B cell (primary cell): Measurements from ENCODE around the gene KMT2C. TPM values are rescaled to one million over a fixed set of nuclear protein-coding genes. Genes with fewer than 3 reads are reported as not detected.
"Not testable (repeated sequence)": the region's sequence is repeated elsewhere in the genome, so short reads cannot be mapped to it uniquely, and the experiment has no call there.

Experiments used
- ATAC-seq: fragments of 200-7000 bp; cut with Tn5 transposase; one replicate; pipeline ENCODE4 v1.10.0; 2021; ENCODE audit warnings: low read depth, mild to moderate bottlenecking, moderate number of reproducible peaks, moderate library complexity
- CTCF ChIA-PET: fragments of 350-600 bp; sonication (Branson Sonifier 250); formaldehyde crosslinking; loops from one replicate; lab custom pipeline; 2021; ENCODE audit warnings: antibody characterized with exemption, inconsistent platforms; lab: Charles Lee
- POLR2A ChIA-PET: fragments of 350-600 bp; sonication (Branson Sonifier 250); formaldehyde crosslinking; loops from one replicate; lab custom pipeline; 2021; ENCODE audit warnings: antibody characterized with exemption; lab: Charles Lee
- DNase-seq: peaks from one replicate; pipeline ENCODE4 v3.0.0; 2013
- H2AFZ ChIP-seq: 2 replicates; pipeline ENCODE4 v1.6.1; 2012; ENCODE audit warnings: mild to moderate bottlenecking, low read depth, low read length; ENCODE audit not compliant: insufficient read depth, poor library complexity, severe bottlenecking
- H3K27ac ChIP-seq, 2 donors: 1 replicate in 1 of 2; 2 replicates in 1 of 2; pipeline ENCODE4 v1.5.1; 2012 to 2013; ENCODE audit warnings: low read length in 2 of 2, mild to moderate bottlenecking in 2 of 2, moderate library complexity in 1 of 2
- H3K27me3 ChIP-seq, 4 experiments: fragments of 200-600 bp in 1 of 4; sonication (generic) in 1 of 4; replicated peaks in 1 of 4; 1 replicate in 2 of 4; 2 replicates in 2 of 4; pipeline versions ENCODE4 v1.6.1 to v1.7.0; 2013 to 2016; ENCODE audit warnings: low read length in 3 of 4, mild to moderate bottlenecking in 2 of 4, mixed read lengths in 1 of 4, moderate library complexity in 1 of 4; ENCODE audit not compliant: insufficient read depth in 4 of 4, control insufficient read depth in 3 of 4; ENCODE audit errors: control extremely low read depth in 1 of 4
- H3K36me3 ChIP-seq, 2 experiments: replicated peaks in 1 of 2; 1 replicate in 1 of 2; 2 replicates in 1 of 2; pipeline versions ENCODE4 v1.6.1 to v1.7.1; 2013; ENCODE audit warnings: low read length in 1 of 2; ENCODE audit not compliant: insufficient read depth in 2 of 2, control insufficient read depth in 1 of 2; ENCODE audit errors: control extremely low read depth in 1 of 2, extremely low read depth in 1 of 2
- H3K4me1 ChIP-seq, 2 donors: fragments of 200-600 bp in 1 of 2; sonication (generic) in 1 of 2; 1 replicate in 1 of 2; 2 replicates in 1 of 2; pipeline versions ENCODE4 v1.5.1 to v1.6.1; 2013 to 2017; ENCODE audit warnings: low read length in 2 of 2; ENCODE audit not compliant: control insufficient read depth in 2 of 2, insufficient read depth in 2 of 2
- H3K4me2 ChIP-seq: replicated peaks from 2 replicates; pipeline ENCODE3; 2012; ENCODE audit warnings: mild to moderate bottlenecking, low read depth, low read length; ENCODE audit not compliant: poor library complexity, severe bottlenecking
- H3K4me3 ChIP-seq, 5 experiments: fragments of 200-600 bp in 1 of 5; sonication (generic) in 1 of 5; 1 replicate in 3 of 5; 2 replicates in 2 of 5; pipeline versions ENCODE4 v1.5.1 to v1.7.0; 2011 to 2016; ENCODE audit warnings: low read length in 4 of 5, mild to moderate bottlenecking in 4 of 5, low read depth in 2 of 5, control low read depth in 1 of 5, moderate library complexity in 1 of 5; ENCODE audit not compliant: insufficient read depth in 1 of 5; ENCODE audit errors: control extremely low read depth in 1 of 5, extremely low read depth in 1 of 5
- H3K79me2 ChIP-seq: fragments of 200-600 bp; sonication (generic); one replicate; pipeline ENCODE4 v1.6.0; 2016; ENCODE audit warnings: low read length; ENCODE audit not compliant: control insufficient read depth, insufficient read depth
- H3K9ac ChIP-seq: fragments of 200-600 bp; sonication (generic); 2 replicates; pipeline ENCODE4 v1.6.1; 2017; ENCODE audit warnings: mild to moderate bottlenecking, low read length, moderate library complexity
- H3K9me3 ChIP-seq, 3 donors: one replicate each; pipeline versions ENCODE4 v1.6.1 to v1.7.1; 2013; ENCODE audit warnings: low read length in 2 of 3; ENCODE audit not compliant: control insufficient read depth in 2 of 3, insufficient read depth in 1 of 3; ENCODE audit errors: control extremely low read depth in 1 of 3
- H4K20me1 ChIP-seq: 2 replicates; pipeline ENCODE4 v1.6.0; 2012; ENCODE audit warnings: mild to moderate bottlenecking, low read length; ENCODE audit not compliant: insufficient read depth, control insufficient read depth, poor library complexity, severe bottlenecking
- H3K27ac Mint-ChIP-seq: one replicate; pipeline ENCODE4 v1.8.0; 2021; ENCODE audit warnings: mixed read lengths
- H3K27me3 Mint-ChIP-seq: one replicate; pipeline ENCODE4 v1.8.0; 2021; ENCODE audit warnings: mixed read lengths
- H3K4me1 Mint-ChIP-seq: one replicate; pipeline ENCODE4 v1.8.0; 2021; ENCODE audit warnings: mixed read lengths
- H3K4me3 Mint-ChIP-seq: one replicate; pipeline ENCODE4 v1.8.0; 2021; ENCODE audit warnings: mixed read lengths
- H3K9me3 Mint-ChIP-seq: one replicate; pipeline ENCODE4 v1.8.0; 2022; ENCODE audit warnings: mixed read lengths; ENCODE audit not compliant: insufficient read depth
- EZH2 ChIP-seq: IDR thresholded peaks from 2 replicates; pipeline ENCODE4 v1.6.1; 2012; ENCODE audit warnings: borderline replicate concordance, low read depth, mild to moderate bottlenecking, moderate library complexity, low read length; ENCODE audit not compliant: insufficient read depth, poor library complexity, severe bottlenecking
- WGBS: methylation state at CpG from one replicate; pipeline ENCODE4 v1.1.5; 2013; ENCODE audit warnings: missing lambda C conversion rate; ENCODE audit not compliant: insufficient coverage; 5-methylcytosine and 5-hydroxymethylcytosine counted together
- intact Hi-C: fragments of 100-400 bp; cut with micrococcal nuclease; formaldehyde crosslinking; loops from one replicate; pipeline ENCODE4 v1.10.0; 2022
- polyA plus RNA-seq: library from polyadenylated mRNA; depleted of rRNA; stranded (reverse); fragments of >200 nt; gene quantifications from 2 replicates; pipeline ENCODE4 v1.2.3, GENCODE V29; 2012
- total RNA-seq, 2 donors: library from RNA; stranded (reverse); fragments of 120-200 nt in 1 of 2; gene quantifications; 1 replicate in 1 of 2; 2 replicates in 1 of 2; pipeline versions ENCODE4 v1.2.3 to v1.2.4, GENCODE V29; 2013 to 2022
- TF ChIP-seq, protein P1 (sequence below): fragments of 200-600 bp; IDR thresholded peaks from one replicate; pipeline ENCODE4 v1.8.0; 2022; ENCODE audit warnings: antibody characterized with exemption, mild to moderate bottlenecking

The KMT2C gene
- total and polyA plus RNA-seq, 2 donors (not counting 1 experiment from before 2014, with no cell fraction given), result 14.9 to 171 TPM

DNA sequence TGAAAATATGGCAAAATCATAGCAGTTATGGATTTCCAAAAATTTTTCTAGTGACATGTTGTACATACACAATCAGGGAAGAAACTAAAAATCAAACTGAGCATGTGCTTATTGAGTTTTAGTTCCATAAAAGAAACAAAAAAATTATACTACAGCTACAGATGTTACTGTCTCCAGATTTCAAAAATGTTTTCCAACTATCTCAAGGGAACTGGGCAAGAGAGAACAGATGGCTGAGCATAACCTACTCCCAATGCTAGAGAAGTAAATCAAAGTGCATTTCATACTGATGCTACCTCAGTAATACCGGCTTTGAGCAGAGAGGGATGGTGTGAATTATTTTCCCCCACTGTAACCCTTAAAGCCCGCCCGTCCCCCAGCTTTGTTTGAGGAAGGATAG, 40.7 kb upstream of the KMT2C start:
- no peak for DNase-seq
- no peak for ATAC-seq
- intact Hi-C loops, result no loop called here
- Mint-ChIP-seq H3K4me3 (no peak overlapping the region), H3K27ac (no peak overlapping the region), H3K27me3 (no peaks in the 10 kb centered on the region), H3K4me1 (no peaks in the 10 kb centered on the region), H3K9me3 (peaks cover under 1% of the 10 kb centered on the region)
- TF ChIP-seq, protein P1, sequence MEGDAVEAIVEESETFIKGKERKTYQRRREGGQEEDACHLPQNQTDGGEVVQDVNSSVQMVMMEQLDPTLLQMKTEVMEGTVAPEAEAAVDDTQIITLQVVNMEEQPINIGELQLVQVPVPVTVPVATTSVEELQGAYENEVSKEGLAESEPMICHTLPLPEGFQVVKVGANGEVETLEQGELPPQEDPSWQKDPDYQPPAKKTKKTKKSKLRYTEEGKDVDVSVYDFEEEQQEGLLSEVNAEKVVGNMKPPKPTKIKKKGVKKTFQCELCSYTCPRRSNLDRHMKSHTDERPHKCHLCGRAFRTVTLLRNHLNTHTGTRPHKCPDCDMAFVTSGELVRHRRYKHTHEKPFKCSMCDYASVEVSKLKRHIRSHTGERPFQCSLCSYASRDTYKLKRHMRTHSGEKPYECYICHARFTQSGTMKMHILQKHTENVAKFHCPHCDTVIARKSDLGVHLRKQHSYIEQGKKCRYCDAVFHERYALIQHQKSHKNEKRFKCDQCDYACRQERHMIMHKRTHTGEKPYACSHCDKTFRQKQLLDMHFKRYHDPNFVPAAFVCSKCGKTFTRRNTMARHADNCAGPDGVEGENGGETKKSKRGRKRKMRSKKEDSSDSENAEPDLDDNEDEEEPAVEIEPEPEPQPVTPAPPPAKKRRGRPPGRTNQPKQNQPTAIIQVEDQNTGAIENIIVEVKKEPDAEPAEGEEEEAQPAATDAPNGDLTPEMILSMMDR, result no peak
- TF ChIP-seq EZH2, result no peak
- Histone ChIP-seq H3K4me2 (no peak overlapping the region), H3K9me3 (peaks cover 0 to 6% (median 0%) of the 10 kb centered on the region in 3 donors), H3K4me3 (no peak overlapping the region), H3K27me3 (no peaks in the 10 kb centered on the region), H2AFZ (no peak overlapping the region), H3K9ac (no peak overlapping the region), H3K4me1 (no peaks in the 10 kb centered on the region), H3K27ac (no peak overlapping the region), H3K36me3 (no peaks in the 10 kb centered on the region), H3K79me2 (no peaks in the 10 kb centered on the region), H4K20me1 (no peaks in the 10 kb centered on the region)
- ChIA-PET CTCF (no interaction called here), POLR2A (no interaction called here)
- WGBS, result no CpG with 5 or more reads among the region's 3 CpGs

GRCh38 chr7:152471023-152471620, 35.3 kb upstream of the KMT2C start:
- WGBS, result 98% methylated on average over 6 of the region's 8 CpGs
- H3K4me2 ChIP-seq, H3K4me3 ChIP-seq, H4K20me1 ChIP-seq, H3K27ac ChIP-seq, DNase-seq, H3K4me1 Mint-ChIP-seq, H3K36me3 ChIP-seq, H3K27me3 Mint-ChIP-seq, ATAC-seq, H3K27me3 ChIP-seq, CTCF ChIA-PET, H2AFZ ChIP-seq, H3K4me1 ChIP-seq, POLR2A ChIA-PET, intact Hi-C loops, H3K9ac ChIP-seq, H3K27ac Mint-ChIP-seq, H3K79me2 ChIP-seq, H3K4me3 Mint-ChIP-seq, H3K9me3 Mint-ChIP-seq: not testable (repeated sequence)
- peaks cover 0 to 17% (median 3%) of the 10 kb centered on the region in 3 donors for H3K9me3 ChIP-seq

DNA sequence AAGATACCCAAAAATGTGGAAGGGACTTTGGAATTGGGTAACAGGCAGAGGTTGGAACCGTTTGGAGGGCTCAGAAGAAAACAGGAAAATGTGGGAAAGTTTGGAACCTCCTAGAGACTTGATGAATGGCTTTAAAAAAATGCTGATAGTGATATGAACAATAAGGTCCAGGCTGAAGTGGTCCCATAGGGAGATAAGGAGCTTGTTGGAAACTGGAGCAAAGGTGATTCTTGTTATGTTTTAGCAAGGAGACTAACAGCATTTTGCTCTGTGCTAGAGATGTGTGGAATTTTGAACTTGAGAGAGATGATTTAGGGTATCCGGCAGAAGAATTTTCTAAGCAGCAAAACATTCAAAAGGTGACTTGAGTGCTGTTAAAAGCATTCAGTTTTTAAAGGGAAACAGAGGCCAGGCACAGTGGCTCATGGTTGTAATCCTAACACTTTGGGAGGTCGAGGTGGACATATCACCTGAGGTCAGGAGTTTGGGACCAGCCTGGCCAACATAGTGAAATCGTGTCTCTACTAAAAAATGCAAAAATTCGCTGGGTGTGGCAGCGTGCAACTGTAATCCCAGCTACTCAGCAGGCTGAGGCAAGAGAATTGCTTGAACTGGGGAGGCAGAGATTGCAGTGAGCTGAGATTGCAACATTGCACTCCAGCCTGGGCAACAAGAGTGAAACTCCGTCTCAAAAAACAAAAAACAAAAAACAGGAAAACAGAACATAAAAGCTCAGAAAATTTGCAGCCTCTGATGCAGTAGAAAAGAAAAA, 34.6 kb upstream of the KMT2C start:
- ATAC-seq, H3K27ac Mint-ChIP-seq, H3K36me3 ChIP-seq, intact Hi-C loops, POLR2A ChIA-PET, H3K4me3 Mint-ChIP-seq, H3K27me3 Mint-ChIP-seq, H3K4me2 ChIP-seq, H3K9me3 Mint-ChIP-seq, H3K4me1 Mint-ChIP-seq, H3K4me3 ChIP-seq, H2AFZ ChIP-seq, H3K79me2 ChIP-seq, H3K27ac ChIP-seq, DNase-seq, H3K27me3 ChIP-seq, H3K9ac ChIP-seq, H4K20me1 ChIP-seq, H3K4me1 ChIP-seq, CTCF ChIA-PET: not testable (repeated sequence)
- 77% methylated on average over 6 of the region's 7 CpGs for WGBS
- peaks cover 0 to 17% (median 3%) of the 10 kb centered on the region in 3 donors for H3K9me3 ChIP-seq
